ENCODE data around the gene ZNF335. TPM values are rescaled to one million over a fixed set of nuclear protein-coding genes. Genes with fewer than 3 reads are reported as not detected.

ZNF335 gene
- total and polyA plus RNA-seq, 2 of the 8 experiments (the other 6 are each of a cell fraction or from before 2014, with no cell fraction given), result 12.4 to 14.6 TPM

GRCh38 chr20:45994761-45995493 is 22.9 kb upstream of the ZNF335 start:
- H2BK5ac ChIP-seq (ENCODE audit: low read depth, low read length), result no peak overlapping the region
- no peak overlapping the region for H4K5ac ChIP-seq (ENCODE audit: insufficient read length, low read depth, low read length)
- CTCF ChIA-PET (ENCODE audit: partially characterized antibody), result interaction anchor here (1.1 to 14.5 kb wide), 7 partner anchors 8 to 310 kb away, joined by 3 to 114 read pairs (median 8); partner anchors contain the start of gene MMP9
- no peak overlapping the region for H3K4me2 ChIP-seq (ENCODE audit: insufficient read depth in 1 of 2, low read depth in 2 of 2, low read length in 2 of 2)
- no peaks in the 10 kb centered on the region for H3K36me3 ChIP-seq (ENCODE audit: control insufficient read depth in 2 of 4, insufficient read depth in 4 of 4, low read length in 3 of 4)
- H3K23me2 ChIP-seq (ENCODE audit: low read depth, low read length), result no peaks in the 10 kb centered on the region
- no peak for FAIRE-seq
- DNase-seq (ENCODE audit: low read depth in 1 of 2, low spot score in 2 of 2), result no peak
- no peak overlapping the region for H3K18ac ChIP-seq (ENCODE audit: extremely low read depth, low read length)
- H2BK120ac ChIP-seq (replicated peaks; ENCODE audit: low read depth, low read length), result no peak overlapping the region
- TF ChIP-seq GABPA (IDR thresholded peaks at IDR 0.05; ENCODE audit: borderline replicate concordance, insufficient read depth, low read length) (no peak), EGR1 (IDR thresholded peaks at IDR 0.05; ENCODE audit: borderline replicate concordance, low read depth, low read length) (no peak), GTF2F1 (IDR thresholded peaks at IDR 0.05; ENCODE audit: borderline replicate concordance, low read depth, low read length) (no peak), ASH2L (IDR thresholded peaks at IDR 0.05; ENCODE audit: low read length) (no peak), SIRT6 (IDR thresholded peaks at IDR 0.05; ENCODE audit: low read length) (no peak), CTBP2 (IDR thresholded peaks at IDR 0.05; ENCODE audit: borderline replicate concordance, insufficient read depth, insufficient read length, low read length) (no peak), PHF8 (conservative IDR thresholded peaks at IDR 0.05; ENCODE audit: low read depth, low read length) (no peak), TCF12 (IDR thresholded peaks at IDR 0.05; ENCODE audit: low read depth, low read length) (no peak), SRF (IDR thresholded peaks at IDR 0.05; ENCODE audit: low read depth, low read length) (no peak)
- TF ChIP-seq, protein P1, sequence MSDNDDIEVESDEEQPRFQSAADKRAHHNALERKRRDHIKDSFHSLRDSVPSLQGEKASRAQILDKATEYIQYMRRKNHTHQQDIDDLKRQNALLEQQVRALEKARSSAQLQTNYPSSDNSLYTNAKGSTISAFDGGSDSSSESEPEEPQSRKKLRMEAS (IDR thresholded peaks at IDR 0.05), result no peak
- no peak overlapping the region for H3K27ac ChIP-seq (ENCODE audit: low read depth, low read length)
- H3K4ac ChIP-seq (replicated peaks; ENCODE audit: insufficient read length, low read depth, low read length), result no peak overlapping the region
- no peak overlapping the region for H3K9ac ChIP-seq (replicated peaks in 1 of 4; ENCODE audit: extremely low read depth in 1 of 4, low read depth in 3 of 4, low read length in 3 of 4)
- 85% methylated on average over 9 of the region's 9 CpGs; no CpG with 5 or more reads in 1 of the 2 experiments for WGBS, 2 experiments (ENCODE audit: extremely low coverage in 1 of 2, insufficient coverage in 1 of 2, insufficient read length in 1 of 2, insufficient replicate concordance in 2 of 2, low coverage in 1 of 2, low lambda C conversion rate in 2 of 2, missing lambda C conversion rate in 1 of 2)
- no peaks in the 10 kb centered on the region for H3K79me2 ChIP-seq (ENCODE audit: control insufficient read depth in 1 of 2, insufficient read depth in 2 of 2, low read length in 2 of 2)
- H3K79me1 ChIP-seq (ENCODE audit: low read depth, low read length), result no peaks in the 10 kb centered on the region
- no peak overlapping the region for H3K56ac ChIP-seq (replicated peaks; ENCODE audit: insufficient read length, low read depth, low read length)
- H3K14ac ChIP-seq (ENCODE audit: insufficient read length), result no peak overlapping the region
- no peak overlapping the region for H3K4me3 ChIP-seq (ENCODE audit: extremely low read depth in 1 of 4, insufficient read depth in 2 of 4, low read depth in 3 of 4, low read length in 4 of 4)
- no peak overlapping the region; the same call in 1 of the 2 replicates for H2BK12ac ChIP-seq (ENCODE audit: low read depth, low read length)
- no peaks in the 10 kb centered on the region for H4K20me1 ChIP-seq (replicated peaks in 1 of 2; ENCODE audit: control insufficient read depth in 1 of 2, insufficient read depth in 2 of 2, low read length in 2 of 2)
- POLR2A ChIA-PET (ENCODE audit: partially characterized antibody), result no interaction called here
- no peaks in the 10 kb centered on the region for H3K9me3 ChIP-seq (ENCODE audit: insufficient read depth in 2 of 2, low read depth in 1 of 2, low read length in 1 of 2)
- no peak overlapping the region for H4K91ac ChIP-seq (replicated peaks; ENCODE audit: insufficient read length, low read length)
- no peak overlapping the region for H2BK20ac ChIP-seq (ENCODE audit: low read length)
- H3K4me1 ChIP-seq (replicated peaks in 1 of 4; ENCODE audit: control insufficient read depth in 3 of 4, insufficient read depth in 4 of 4, low read length in 3 of 4), result peaks cover 0 to 6% (median 3%) of the 10 kb centered on the region in 4 experiments; a peak in 4 of 7 replicates
- no peak overlapping the region for H2AFZ ChIP-seq (ENCODE audit: low read length)
- H2AK5ac ChIP-seq (ENCODE audit: low read depth, low read length), result no peak overlapping the region
- H4K8ac ChIP-seq (ENCODE audit: extremely low read depth, insufficient read depth, low read length), result no peak overlapping the region
- no peaks in the 10 kb centered on the region for H3K27me3 ChIP-seq (replicated peaks in 1 of 4; ENCODE audit: control insufficient read depth in 3 of 4, extremely low read depth in 1 of 4, insufficient read depth in 3 of 4, low read length in 3 of 4)
- H3K23ac ChIP-seq (ENCODE audit: insufficient read length), result no peak overlapping the region
- no peak overlapping the region for H2BK15ac ChIP-seq (ENCODE audit: low read length)

All from H1 (cell line).